ENCODE data around the gene MPIG6B.
A peak's percentile ranks its signal among the peaks of the same experiment; 100 is the strongest.

Gene MPIG6B

GRCh38 chr6:31737991-31738979, 15.1 kb downstream of the MPIG6B start (continued):
- TF ChIP-seq, protein P1, sequence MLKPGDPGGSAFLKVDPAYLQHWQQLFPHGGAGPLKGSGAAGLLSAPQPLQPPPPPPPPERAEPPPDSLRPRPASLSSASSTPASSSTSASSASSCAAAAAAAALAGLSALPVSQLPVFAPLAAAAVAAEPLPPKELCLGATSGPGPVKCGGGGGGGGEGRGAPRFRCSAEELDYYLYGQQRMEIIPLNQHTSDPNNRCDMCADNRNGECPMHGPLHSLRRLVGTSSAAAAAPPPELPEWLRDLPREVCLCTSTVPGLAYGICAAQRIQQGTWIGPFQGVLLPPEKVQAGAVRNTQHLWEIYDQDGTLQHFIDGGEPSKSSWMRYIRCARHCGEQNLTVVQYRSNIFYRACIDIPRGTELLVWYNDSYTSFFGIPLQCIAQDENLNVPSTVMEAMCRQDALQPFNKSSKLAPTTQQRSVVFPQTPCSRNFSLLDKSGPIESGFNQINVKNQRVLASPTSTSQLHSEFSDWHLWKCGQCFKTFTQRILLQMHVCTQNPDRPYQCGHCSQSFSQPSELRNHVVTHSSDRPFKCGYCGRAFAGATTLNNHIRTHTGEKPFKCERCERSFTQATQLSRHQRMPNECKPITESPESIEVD (tag by site-specific recombination; IDR thresholded peaks at IDR 0.05): no peak
- TF ChIP-seq ZNF768 (tag by site-specific recombination; IDR thresholded peaks at IDR 0.05) (no peak), ZNF624 (tag by site-specific recombination; IDR thresholded peaks at IDR 0.05) (no peak), OVOL3 (tag by site-specific recombination; IDR thresholded peaks at IDR 0.05) (no peak), ZBTB8A (tag by site-specific recombination; IDR thresholded peaks at IDR 0.05) (no peak), ZNF658 (tag by site-specific recombination; IDR thresholded peaks at IDR 0.05) (no peak), ZNF184 (tag by site-specific recombination; IDR thresholded peaks at IDR 0.05) (no peak), ZNF548 (tag by site-specific recombination; IDR thresholded peaks at IDR 0.05) (no peak), ZNF140 (tag by site-specific recombination; IDR thresholded peaks at IDR 0.05) (no peak), ZNF112 (tag by site-specific recombination; IDR thresholded peaks at IDR 0.05) (no peak), ZNF610 (tag by site-specific recombination; IDR thresholded peaks at IDR 0.05; ENCODE audit: borderline replicate concordance) (no peak), ZSCAN5A (tag by site-specific recombination; IDR thresholded peaks at IDR 0.05) (no peak), ZNF670 (tag by site-specific recombination; IDR thresholded peaks at IDR 0.05; ENCODE audit: low read depth) (no peak), ZNF704 (tag by site-specific recombination; IDR thresholded peaks at IDR 0.05) (no peak), ZNF544 (tag by site-specific recombination; IDR thresholded peaks at IDR 0.05) (no peak), YY1 (tag by site-specific recombination; IDR thresholded peaks at IDR 0.05) (no peak), SP7 (tag by site-specific recombination; IDR thresholded peaks at IDR 0.05) (peak; percentile 48), ZNF24 (tag by site-specific recombination; IDR thresholded peaks at IDR 0.05) (0 out of 2 replicates have a peak, but pooled peaks have one; percentile 3)
- TF ChIP-seq, protein P2, sequence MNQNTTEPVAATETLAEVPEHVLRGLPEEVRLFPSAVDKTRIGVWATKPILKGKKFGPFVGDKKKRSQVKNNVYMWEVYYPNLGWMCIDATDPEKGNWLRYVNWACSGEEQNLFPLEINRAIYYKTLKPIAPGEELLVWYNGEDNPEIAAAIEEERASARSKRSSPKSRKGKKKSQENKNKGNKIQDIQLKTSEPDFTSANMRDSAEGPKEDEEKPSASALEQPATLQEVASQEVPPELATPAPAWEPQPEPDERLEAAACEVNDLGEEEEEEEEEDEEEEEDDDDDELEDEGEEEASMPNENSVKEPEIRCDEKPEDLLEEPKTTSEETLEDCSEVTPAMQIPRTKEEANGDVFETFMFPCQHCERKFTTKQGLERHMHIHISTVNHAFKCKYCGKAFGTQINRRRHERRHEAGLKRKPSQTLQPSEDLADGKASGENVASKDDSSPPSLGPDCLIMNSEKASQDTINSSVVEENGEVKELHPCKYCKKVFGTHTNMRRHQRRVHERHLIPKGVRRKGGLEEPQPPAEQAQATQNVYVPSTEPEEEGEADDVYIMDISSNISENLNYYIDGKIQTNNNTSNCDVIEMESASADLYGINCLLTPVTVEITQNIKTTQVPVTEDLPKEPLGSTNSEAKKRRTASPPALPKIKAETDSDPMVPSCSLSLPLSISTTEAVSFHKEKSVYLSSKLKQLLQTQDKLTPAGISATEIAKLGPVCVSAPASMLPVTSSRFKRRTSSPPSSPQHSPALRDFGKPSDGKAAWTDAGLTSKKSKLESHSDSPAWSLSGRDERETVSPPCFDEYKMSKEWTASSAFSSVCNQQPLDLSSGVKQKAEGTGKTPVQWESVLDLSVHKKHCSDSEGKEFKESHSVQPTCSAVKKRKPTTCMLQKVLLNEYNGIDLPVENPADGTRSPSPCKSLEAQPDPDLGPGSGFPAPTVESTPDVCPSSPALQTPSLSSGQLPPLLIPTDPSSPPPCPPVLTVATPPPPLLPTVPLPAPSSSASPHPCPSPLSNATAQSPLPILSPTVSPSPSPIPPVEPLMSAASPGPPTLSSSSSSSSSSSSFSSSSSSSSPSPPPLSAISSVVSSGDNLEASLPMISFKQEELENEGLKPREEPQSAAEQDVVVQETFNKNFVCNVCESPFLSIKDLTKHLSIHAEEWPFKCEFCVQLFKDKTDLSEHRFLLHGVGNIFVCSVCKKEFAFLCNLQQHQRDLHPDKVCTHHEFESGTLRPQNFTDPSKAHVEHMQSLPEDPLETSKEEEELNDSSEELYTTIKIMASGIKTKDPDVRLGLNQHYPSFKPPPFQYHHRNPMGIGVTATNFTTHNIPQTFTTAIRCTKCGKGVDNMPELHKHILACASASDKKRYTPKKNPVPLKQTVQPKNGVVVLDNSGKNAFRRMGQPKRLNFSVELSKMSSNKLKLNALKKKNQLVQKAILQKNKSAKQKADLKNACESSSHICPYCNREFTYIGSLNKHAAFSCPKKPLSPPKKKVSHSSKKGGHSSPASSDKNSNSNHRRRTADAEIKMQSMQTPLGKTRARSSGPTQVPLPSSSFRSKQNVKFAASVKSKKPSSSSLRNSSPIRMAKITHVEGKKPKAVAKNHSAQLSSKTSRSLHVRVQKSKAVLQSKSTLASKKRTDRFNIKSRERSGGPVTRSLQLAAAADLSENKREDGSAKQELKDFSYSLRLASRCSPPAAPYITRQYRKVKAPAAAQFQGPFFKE (tag by site-specific recombination; IDR thresholded peaks at IDR 0.05; ENCODE audit: borderline replicate concordance): no peak
- TF ChIP-seq, protein P3, sequence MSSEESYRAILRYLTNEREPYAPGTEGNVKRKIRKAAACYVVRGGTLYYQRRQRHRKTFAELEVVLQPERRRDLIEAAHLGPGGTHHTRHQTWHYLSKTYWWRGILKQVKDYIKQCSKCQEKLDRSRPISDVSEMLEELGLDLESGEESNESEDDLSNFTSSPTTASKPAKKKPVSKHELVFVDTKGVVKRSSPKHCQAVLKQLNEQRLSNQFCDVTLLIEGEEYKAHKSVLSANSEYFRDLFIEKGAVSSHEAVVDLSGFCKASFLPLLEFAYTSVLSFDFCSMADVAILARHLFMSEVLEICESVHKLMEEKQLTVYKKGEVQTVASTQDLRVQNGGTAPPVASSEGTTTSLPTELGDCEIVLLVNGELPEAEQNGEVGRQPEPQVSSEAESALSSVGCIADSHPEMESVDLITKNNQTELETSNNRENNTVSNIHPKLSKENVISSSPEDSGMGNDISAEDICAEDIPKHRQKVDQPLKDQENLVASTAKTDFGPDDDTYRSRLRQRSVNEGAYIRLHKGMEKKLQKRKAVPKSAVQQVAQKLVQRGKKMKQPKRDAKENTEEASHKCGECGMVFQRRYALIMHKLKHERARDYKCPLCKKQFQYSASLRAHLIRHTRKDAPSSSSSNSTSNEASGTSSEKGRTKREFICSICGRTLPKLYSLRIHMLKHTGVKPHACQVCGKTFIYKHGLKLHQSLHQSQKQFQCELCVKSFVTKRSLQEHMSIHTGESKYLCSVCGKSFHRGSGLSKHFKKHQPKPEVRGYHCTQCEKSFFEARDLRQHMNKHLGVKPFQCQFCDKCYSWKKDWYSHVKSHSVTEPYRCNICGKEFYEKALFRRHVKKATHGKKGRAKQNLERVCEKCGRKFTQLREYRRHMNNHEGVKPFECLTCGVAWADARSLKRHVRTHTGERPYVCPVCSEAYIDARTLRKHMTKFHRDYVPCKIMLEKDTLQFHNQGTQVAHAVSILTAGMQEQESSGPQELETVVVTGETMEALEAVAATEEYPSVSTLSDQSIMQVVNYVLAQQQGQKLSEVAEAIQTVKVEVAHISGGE (tag by site-specific recombination; conservative IDR thresholded peaks at IDR 0.05; ENCODE audit: low read depth): no peak; the same call in 1 of the 2 replicates
- TF ChIP-seq, protein P4, sequence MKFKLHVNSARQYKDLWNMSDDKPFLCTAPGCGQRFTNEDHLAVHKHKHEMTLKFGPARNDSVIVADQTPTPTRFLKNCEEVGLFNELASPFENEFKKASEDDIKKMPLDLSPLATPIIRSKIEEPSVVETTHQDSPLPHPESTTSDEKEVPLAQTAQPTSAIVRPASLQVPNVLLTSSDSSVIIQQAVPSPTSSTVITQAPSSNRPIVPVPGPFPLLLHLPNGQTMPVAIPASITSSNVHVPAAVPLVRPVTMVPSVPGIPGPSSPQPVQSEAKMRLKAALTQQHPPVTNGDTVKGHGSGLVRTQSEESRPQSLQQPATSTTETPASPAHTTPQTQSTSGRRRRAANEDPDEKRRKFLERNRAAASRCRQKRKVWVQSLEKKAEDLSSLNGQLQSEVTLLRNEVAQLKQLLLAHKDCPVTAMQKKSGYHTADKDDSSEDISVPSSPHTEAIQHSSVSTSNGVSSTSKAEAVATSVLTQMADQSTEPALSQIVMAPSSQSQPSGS (tag by site-specific recombination; IDR thresholded peaks at IDR 0.05; ENCODE audit: low read depth): peak; percentile 70
- TF ChIP-seq, protein P5, sequence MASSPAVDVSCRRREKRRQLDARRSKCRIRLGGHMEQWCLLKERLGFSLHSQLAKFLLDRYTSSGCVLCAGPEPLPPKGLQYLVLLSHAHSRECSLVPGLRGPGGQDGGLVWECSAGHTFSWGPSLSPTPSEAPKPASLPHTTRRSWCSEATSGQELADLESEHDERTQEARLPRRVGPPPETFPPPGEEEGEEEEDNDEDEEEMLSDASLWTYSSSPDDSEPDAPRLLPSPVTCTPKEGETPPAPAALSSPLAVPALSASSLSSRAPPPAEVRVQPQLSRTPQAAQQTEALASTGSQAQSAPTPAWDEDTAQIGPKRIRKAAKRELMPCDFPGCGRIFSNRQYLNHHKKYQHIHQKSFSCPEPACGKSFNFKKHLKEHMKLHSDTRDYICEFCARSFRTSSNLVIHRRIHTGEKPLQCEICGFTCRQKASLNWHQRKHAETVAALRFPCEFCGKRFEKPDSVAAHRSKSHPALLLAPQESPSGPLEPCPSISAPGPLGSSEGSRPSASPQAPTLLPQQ (tag by site-specific recombination; IDR thresholded peaks at IDR 0.05): peak; percentile 87
